Loucy (cell line): ENCODE results near the gene PTCHD4.

Experiments
- H2AFZ ChIP-seq: fragments of 200-600 bp; sonication (generic); 2 replicates; pipeline ENCODE4 v1.6.0; 2016; ENCODE audit warnings: antibody characterized with exemption, mild to moderate bottlenecking, low read length, moderate library complexity
- H3F3A ChIP-seq: fragments of 200-600 bp; 2 replicates; pipeline ENCODE4 v1.6.0; 2016; ENCODE audit warnings: antibody characterized with exemption, low read depth, mild to moderate bottlenecking
- H3K27me3 ChIP-seq: fragments of 200-600 bp; sonication (generic); 2 replicates; pipeline ENCODE4 v1.6.1; 2014; ENCODE audit warnings: low read length, mild to moderate bottlenecking; ENCODE audit not compliant: insufficient read depth, poor library complexity, severe bottlenecking
- H3K36me3 ChIP-seq: fragments of 200-600 bp; sonication (generic); 2 replicates; pipeline ENCODE4 v1.6.1; 2016; ENCODE audit warnings: low read length; ENCODE audit not compliant: insufficient read depth
- H3K4me1 ChIP-seq: fragments of 200-600 bp; sonication (generic); 2 replicates; pipeline ENCODE4 v1.5.1; 2014; ENCODE audit warnings: low read length, mild to moderate bottlenecking; ENCODE audit not compliant: insufficient read depth, poor library complexity, severe bottlenecking
- H3K4me2 ChIP-seq: fragments of 200-600 bp; sonication (generic); 2 replicates; pipeline ENCODE4 v1.6.0; 2014; ENCODE audit warnings: antibody characterized with exemption, low read length, low read depth, mild to moderate bottlenecking; ENCODE audit not compliant: poor library complexity, severe bottlenecking
- H3K4me3 ChIP-seq: fragments of 200-600 bp; sonication (generic); 2 replicates; pipeline ENCODE4 v1.5.1; 2014; ENCODE audit warnings: low read length, mild to moderate bottlenecking, mixed read lengths; ENCODE audit not compliant: poor library complexity, severe bottlenecking
- H3K79me2 ChIP-seq: fragments of 200-600 bp; sonication (generic); 2 replicates; pipeline ENCODE4 v1.6.1; 2014; ENCODE audit warnings: low read length; ENCODE audit not compliant: insufficient read depth
- H3K9ac ChIP-seq: fragments of 200-600 bp; sonication (generic); 2 replicates; pipeline ENCODE4 v1.6.0; 2014; ENCODE audit warnings: mild to moderate bottlenecking, low read depth, low read length, moderate library complexity; ENCODE audit not compliant: poor library complexity, severe bottlenecking
- H3K9me2 ChIP-seq: fragments of 200-600 bp; sonication (generic); replicated peaks from 2 replicates; pipeline ENCODE4 v1.6.1; 2016; ENCODE audit warnings: low read depth, low read length, mixed read lengths
- H3K9me3 ChIP-seq: fragments of 200-600 bp; sonication (generic); 2 replicates; pipeline ENCODE4 v1.6.1; 2014; ENCODE audit warnings: mild to moderate bottlenecking, antibody characterized with exemption, low read length, low read depth; ENCODE audit not compliant: insufficient read depth
- H4K20me1 ChIP-seq: fragments of 200-600 bp; sonication (generic); 2 replicates; pipeline ENCODE4 v1.6.0; 2014; ENCODE audit warnings: antibody characterized with exemption, low read length, mild to moderate bottlenecking; ENCODE audit not compliant: insufficient read depth, poor library complexity, severe bottlenecking
- CTCF ChIP-seq: fragments of 200-600 bp; sonication (generic); conservative IDR thresholded peaks from 2 replicates; pipeline ENCODE4 v1.5.1; 2014; ENCODE audit warnings: mild to moderate bottlenecking, antibody characterized with exemption, low read length
- EZH2phosphoT487 ChIP-seq: fragments of 200-600 bp; IDR thresholded peaks from 2 replicates; pipeline ENCODE4 v1.6.1; 2018; ENCODE audit warnings: antibody characterized with exemption, mild to moderate bottlenecking, moderate library complexity, borderline replicate concordance

Gene PTCHD4

DNA sequence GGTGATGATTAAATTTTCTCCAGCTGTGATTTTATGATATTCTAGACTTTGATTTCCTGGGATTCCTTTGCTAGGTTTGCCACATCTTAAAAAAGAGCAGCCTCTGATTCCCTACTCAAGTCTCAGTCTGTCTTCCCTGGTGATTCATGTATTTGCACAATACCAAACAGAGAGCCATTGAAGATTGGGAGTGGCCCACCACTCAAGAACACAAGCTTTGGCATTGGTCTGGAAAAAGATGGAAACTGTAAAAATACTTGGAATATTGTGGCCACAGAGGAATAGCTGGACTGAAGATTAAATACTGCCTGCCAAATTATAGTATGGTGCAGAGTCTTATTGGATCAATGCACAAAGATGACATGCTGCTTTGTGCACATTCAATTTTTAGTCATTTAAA, 32.9 kb downstream of the PTCHD4 start:
- Histone ChIP-seq H3F3A (no peaks in the 10 kb centered on the region), H3K9me2 (no peaks in the 10 kb centered on the region), H3K79me2 (no peaks in the 10 kb centered on the region), H3K4me2 (no peak overlapping the region), H4K20me1 (no peaks in the 10 kb centered on the region), H3K9ac (no peak overlapping the region), H3K4me1 (no peaks in the 10 kb centered on the region), H3K27me3 (no peaks in the 10 kb centered on the region), H2AFZ (no peak overlapping the region), H3K36me3 (no peaks in the 10 kb centered on the region), H3K4me3 (no peak overlapping the region), H3K9me3 (no peaks in the 10 kb centered on the region)
- no peak for TF ChIP-seq EZH2phosphoT487
- TF ChIP-seq CTCF: no peak

GRCh38 chr6:48075181-48075580, 35.8 kb downstream of the PTCHD4 start:
- no peaks in the 10 kb centered on the region for H3K9me3 ChIP-seq
- H4K20me1 ChIP-seq: no peaks in the 10 kb centered on the region
- H3F3A ChIP-seq: no peaks in the 10 kb centered on the region
- H3K4me1 ChIP-seq: no peaks in the 10 kb centered on the region
- no peaks in the 10 kb centered on the region for H3K9me2 ChIP-seq
- H3K4me2 ChIP-seq: no peak overlapping the region
- H3K79me2 ChIP-seq: no peaks in the 10 kb centered on the region
- no peaks in the 10 kb centered on the region for H3K27me3 ChIP-seq
- no peak overlapping the region for H2AFZ ChIP-seq
- TF ChIP-seq EZH2phosphoT487 (no peak), CTCF (no peak)
- H3K4me3 ChIP-seq: no peak overlapping the region
- no peak overlapping the region for H3K9ac ChIP-seq
- no peaks in the 10 kb centered on the region for H3K36me3 ChIP-seq

DNA sequence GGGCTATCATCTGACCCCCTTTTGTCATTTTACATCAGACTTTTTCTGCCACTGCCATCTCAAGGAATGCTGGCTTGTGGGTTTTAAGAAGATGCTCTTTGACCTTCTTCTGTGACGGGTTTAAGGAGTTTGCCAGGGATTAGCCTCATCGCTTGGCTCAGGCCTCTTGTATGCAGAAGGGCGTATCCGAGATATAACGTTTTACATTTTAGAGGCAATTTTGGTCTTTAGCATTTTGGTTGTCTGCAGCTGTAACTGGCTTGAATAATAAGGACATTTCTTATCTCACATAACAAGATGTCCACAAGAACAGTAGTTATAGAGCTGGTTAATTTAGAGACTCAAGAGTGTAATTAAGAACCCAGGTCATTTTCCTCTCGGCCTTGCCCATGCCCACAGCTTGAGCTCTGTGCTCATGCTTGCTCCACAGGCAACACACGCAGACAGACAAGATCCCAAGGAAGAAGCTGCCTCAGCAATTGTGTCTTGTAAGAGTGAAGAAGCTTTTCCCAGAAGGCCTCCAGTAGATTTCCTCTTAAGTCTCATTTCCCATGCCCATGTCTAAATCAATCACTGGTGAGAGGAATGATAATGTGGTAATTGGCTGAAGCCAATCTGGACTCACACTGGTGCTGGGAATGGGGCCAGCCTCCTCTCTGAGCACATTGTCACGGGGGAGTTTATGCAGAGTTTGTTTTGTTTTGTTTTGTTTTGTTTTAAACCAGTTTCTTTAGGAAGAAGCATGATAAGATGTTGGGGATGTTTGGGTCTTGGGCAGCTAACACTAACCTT, 36.8 kb downstream of the PTCHD4 start:
- H2AFZ ChIP-seq: no peak overlapping the region

More for the DNA sequence above, 36.8 kb downstream of the PTCHD4 start:
- H3K4me3 ChIP-seq: no peak overlapping the region
- no peaks in the 10 kb centered on the region for H3F3A ChIP-seq
- no peaks in the 10 kb centered on the region for H3K9me2 ChIP-seq
- no peaks in the 10 kb centered on the region for H4K20me1 ChIP-seq
- no peak overlapping the region for H3K4me2 ChIP-seq
- no peaks in the 10 kb centered on the region for H3K4me1 ChIP-seq
- no peaks in the 10 kb centered on the region for H3K9me3 ChIP-seq
- H3K27me3 ChIP-seq: no peaks in the 10 kb centered on the region
- H3K9ac ChIP-seq: no peak overlapping the region
- no peaks in the 10 kb centered on the region for H3K79me2 ChIP-seq
- H3K36me3 ChIP-seq: no peaks in the 10 kb centered on the region
- no peak for TF ChIP-seq EZH2phosphoT487
- TF ChIP-seq CTCF: no peak
